ENCODE measurements around the gene DSTN.

DNA sequence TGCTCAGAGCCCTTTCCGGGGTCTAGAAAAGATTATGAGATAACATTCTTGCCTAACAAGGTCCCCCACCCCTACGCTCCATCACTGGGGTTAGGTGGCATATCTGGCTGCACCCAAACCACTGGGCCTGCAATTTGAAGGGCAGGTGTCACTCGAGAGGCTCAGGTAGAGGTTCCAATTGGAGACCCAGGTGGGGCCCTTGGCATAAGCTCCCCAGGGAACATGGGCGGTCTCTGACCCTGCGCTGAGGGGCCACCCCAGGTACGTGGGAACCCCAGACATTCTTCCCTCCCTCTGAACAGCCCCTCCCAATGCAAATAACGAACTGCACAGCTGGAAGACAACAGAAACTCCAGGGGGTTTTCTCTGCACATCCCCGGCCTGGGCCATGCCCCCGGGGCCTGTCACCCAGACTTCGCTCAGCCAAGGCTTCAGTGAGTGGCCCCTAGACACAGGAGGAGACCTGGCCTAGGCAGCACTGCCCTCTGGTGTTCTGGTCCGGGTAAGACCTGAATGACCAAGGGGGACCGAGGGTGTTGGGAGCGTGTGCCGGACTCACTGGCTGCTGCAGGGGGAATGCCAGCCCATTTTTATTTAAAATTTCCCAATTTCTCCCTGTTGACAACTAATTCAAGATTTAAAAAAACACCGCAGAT lies 47.5 kb downstream of the DSTN start:
- TF ChIP-seq ZFP3 (CRISPR knock-in tag; IDR thresholded peaks at IDR 0.05), result no peak
- no peak for TF ChIP-seq RARB (CRISPR knock-in tag; IDR thresholded peaks at IDR 0.05)
- no peak for TF ChIP-seq ZNF70 (CRISPR knock-in tag; IDR thresholded peaks at IDR 0.05)
- TF ChIP-seq OSR1 (CRISPR knock-in tag; IDR thresholded peaks at IDR 0.05), result no peak
- no peak for TF ChIP-seq ZFP30 (CRISPR knock-in tag; IDR thresholded peaks at IDR 0.05)
